Central memory CD8-positive, alpha-beta T cell (primary cell): ENCODE results near the gene CRIP3.

Source experiments
- ATAC-seq: fragments of 150-1000 bp; cut with Tn5 transposase; replicated peaks from 2 replicates; pipeline ENCODE4 v1.10.0; 2022; ENCODE audit warnings: mild to moderate bottlenecking, moderate FRiP score, moderate number of reproducible peaks; ENCODE audit not compliant: poor library complexity, severe bottlenecking; ENCODE audit errors: extremely low read depth
- DNase-seq, 2 donors: peaks; one replicate each; pipeline ENCODE4 v3.0.0; 2021; ENCODE audit warnings: low spot score in 2 of 2
- H3K27ac Mint-ChIP-seq: one replicate; pipeline ENCODE4 v1.8.0; 2022; ENCODE audit warnings: low read depth, mild to moderate bottlenecking, moderate library complexity, mixed read lengths
- H3K27me3 Mint-ChIP-seq: one replicate; pipeline ENCODE4 v1.8.0; 2022; ENCODE audit warnings: mixed read lengths
- H3K36me3 Mint-ChIP-seq: one replicate; pipeline ENCODE4 v1.8.0; 2022; ENCODE audit warnings: mild to moderate bottlenecking, moderate library complexity, mixed read lengths; ENCODE audit not compliant: insufficient read depth
- H3K4me1 Mint-ChIP-seq: one replicate; pipeline ENCODE4 v1.8.0; 2022; ENCODE audit warnings: mixed read lengths
- H3K4me3 Mint-ChIP-seq: one replicate; pipeline ENCODE4 v1.8.0; 2022; ENCODE audit warnings: mild to moderate bottlenecking, moderate library complexity, mixed read lengths
- H3K9me3 Mint-ChIP-seq: one replicate; pipeline ENCODE4 v1.8.0; 2022; ENCODE audit warnings: mixed read lengths

The CRIP3 gene

GRCh38 chr6:43292763-43293318, 15.8 kb downstream of the CRIP3 start:
- DNase-seq (no peak), ATAC-seq (no peak)
- Mint-ChIP-seq H3K9me3 (no peaks in the 10 kb centered on the region), H3K4me1 (no peaks in the 10 kb centered on the region), H3K36me3 (no peaks in the 10 kb centered on the region), H3K27ac (no peak overlapping the region), H3K27me3 (no peaks in the 10 kb centered on the region), H3K4me3 (no peak overlapping the region)

DNA sequence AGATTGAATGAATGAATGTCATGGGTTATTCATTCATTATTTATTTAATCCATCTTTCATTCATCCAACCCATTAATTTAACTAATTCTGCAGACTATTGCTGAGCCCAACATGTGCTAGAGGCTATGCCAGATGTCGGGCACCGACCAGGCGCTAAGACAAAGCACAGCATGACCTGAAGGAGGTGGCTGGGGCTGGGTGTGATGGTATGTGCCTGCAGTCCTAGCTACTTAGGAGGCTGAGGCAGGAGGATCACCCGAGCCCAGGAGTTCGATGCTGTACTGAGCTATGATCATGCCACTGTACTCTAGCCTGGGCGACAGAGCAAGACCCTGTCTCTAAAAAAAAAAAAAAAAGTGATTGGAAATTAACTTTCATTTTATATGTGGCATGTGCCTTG, 16.3 kb downstream of the CRIP3 start:
- no peak for DNase-seq
- no peak for ATAC-seq
- no peaks in the 10 kb centered on the region for H3K4me1 Mint-ChIP-seq
- no peaks in the 10 kb centered on the region for H3K9me3 Mint-ChIP-seq
- H3K27me3 Mint-ChIP-seq: peaks cover under 1% of the 10 kb centered on the region
- H3K27ac Mint-ChIP-seq: no peak overlapping the region
- no peaks in the 10 kb centered on the region for H3K36me3 Mint-ChIP-seq
- no peak overlapping the region for H3K4me3 Mint-ChIP-seq

DNA sequence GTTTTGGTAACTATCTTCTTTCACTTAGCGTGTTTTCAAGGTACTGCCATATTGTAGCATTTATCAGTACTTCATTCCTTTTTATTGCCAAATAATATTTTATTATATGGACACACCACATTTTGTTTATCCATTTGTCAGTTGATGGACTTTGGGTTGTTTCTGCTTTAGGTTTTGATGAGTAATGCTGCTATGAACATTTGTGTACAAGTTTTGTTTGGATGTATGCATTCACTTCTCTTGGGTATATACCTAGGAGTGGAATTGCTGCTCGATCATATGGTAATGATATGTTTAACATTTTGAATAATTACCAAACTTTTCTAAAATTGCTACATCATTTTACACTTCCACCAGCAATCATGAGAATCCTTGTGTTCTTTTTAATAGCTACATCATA, 16.9 kb downstream of the CRIP3 start:
- DNase-seq (no peak), ATAC-seq (no peak)
- no peak overlapping the region for H3K4me3 Mint-ChIP-seq
- peaks cover 7% of the 10 kb centered on the region for H3K27me3 Mint-ChIP-seq
- no peaks in the 10 kb centered on the region for H3K4me1 Mint-ChIP-seq
- no peak overlapping the region for H3K27ac Mint-ChIP-seq
- H3K9me3 Mint-ChIP-seq: no peaks in the 10 kb centered on the region
- H3K36me3 Mint-ChIP-seq: no peaks in the 10 kb centered on the region

GRCh38 chr6:43290905-43291355, 17.7 kb downstream of the CRIP3 start:
- Mint-ChIP-seq H3K36me3 (no peaks in the 10 kb centered on the region), H3K9me3 (no peaks in the 10 kb centered on the region), H3K4me3 (no peak overlapping the region), H3K4me1 (no peaks in the 10 kb centered on the region), H3K27me3 (peaks cover 14% of the 10 kb centered on the region), H3K27ac (no peak overlapping the region)
- DNase-seq: no peak
- no peak for ATAC-seq

DNA sequence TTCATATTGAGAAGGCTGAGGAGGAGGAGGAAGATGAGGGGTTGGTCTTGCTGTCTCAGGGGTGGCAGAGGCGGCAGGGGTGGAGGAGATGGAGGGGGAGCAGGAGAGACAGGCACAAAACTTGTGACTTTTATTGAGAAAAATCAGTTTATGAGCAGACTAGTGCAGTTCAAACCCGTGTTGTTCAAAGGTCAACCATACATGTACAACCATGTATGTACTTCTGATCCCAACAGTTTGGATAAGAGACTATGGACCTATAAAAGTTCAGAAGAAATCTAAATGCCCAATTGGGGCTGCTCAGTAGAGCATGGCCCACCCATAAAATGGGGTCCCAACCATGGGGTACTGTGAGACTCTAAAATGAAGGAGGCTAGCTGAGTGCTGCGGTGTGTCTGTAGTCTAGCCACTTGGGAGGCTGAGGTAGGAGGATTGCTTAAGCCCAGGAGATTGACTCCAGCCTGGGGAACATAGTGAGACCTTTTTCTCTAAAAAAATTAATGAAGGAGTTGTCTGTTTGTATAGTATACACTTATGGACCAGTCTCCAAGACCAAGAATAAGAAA, 18.2 kb downstream of the CRIP3 start:
- no peak for DNase-seq

GRCh38 chr6:43287717-43288679, 20.6 kb downstream of the CRIP3 start:
- Mint-ChIP-seq H3K36me3 (no peaks in the 10 kb centered on the region), H3K27ac (no peak overlapping the region), H3K27me3 (peaks cover 23% of the 10 kb centered on the region), H3K4me1 (no peaks in the 10 kb centered on the region), H3K4me3 (no peak overlapping the region), H3K9me3 (no peaks in the 10 kb centered on the region)
- no peak for ATAC-seq
- no peak for DNase-seq

More for the DNA sequence above, 18.2 kb downstream of the CRIP3 start:
- Mint-ChIP-seq H3K27ac (no peak overlapping the region), H3K27me3 (peaks cover 19% of the 10 kb centered on the region), H3K4me3 (no peak overlapping the region), H3K4me1 (no peaks in the 10 kb centered on the region), H3K9me3 (no peaks in the 10 kb centered on the region), H3K36me3 (no peaks in the 10 kb centered on the region)
- ATAC-seq: no peak

- H3K27ac Mint-ChIP-seq: no peak overlapping the region
- no peak overlapping the region for H3K4me3 Mint-ChIP-seq
- peaks cover 1% of the 10 kb centered on the region for H3K36me3 Mint-ChIP-seq
- H3K9me3 Mint-ChIP-seq: no peaks in the 10 kb centered on the region
- DNase-seq: no peak
- no peaks in the 10 kb centered on the region for H3K4me1 Mint-ChIP-seq
- ATAC-seq: no peak
- peaks cover 32% of the 10 kb centered on the region for H3K27me3 Mint-ChIP-seq
Observed at GRCh38 chr6:43286980-43287716, 21.5 kb downstream of the CRIP3 start.

DNA sequence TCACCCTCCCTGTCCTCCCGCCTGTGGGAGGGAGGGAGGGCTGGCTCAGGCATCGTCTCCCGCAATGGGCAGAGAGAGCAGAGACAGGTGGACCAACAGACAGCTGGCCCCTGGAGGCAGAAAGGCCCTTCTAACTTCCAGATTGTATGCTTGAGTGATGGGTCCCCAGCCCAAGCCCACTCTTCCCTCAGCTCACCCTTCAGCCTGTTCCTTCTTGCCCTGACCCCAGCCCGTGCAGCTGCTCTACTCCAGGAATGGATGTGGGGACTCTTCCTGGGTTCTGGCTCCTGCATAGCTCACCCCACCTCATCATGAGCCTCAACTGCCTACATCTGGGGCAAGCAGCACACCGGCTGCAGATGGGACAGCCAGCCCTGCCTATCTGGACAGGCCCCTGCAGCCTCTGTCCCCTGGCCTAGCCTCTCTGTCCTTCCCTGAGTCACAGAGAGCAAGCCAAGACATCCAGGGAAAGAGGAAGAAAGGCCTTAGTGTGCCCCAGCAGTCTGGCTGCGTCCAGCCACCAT, 22.1 kb downstream of the CRIP3 start:
- DNase-seq (no peak), ATAC-seq (no peak)
- H3K9me3 Mint-ChIP-seq: no peaks in the 10 kb centered on the region
- no peaks in the 10 kb centered on the region for H3K4me1 Mint-ChIP-seq
- H3K4me3 Mint-ChIP-seq: no peak overlapping the region
- H3K36me3 Mint-ChIP-seq: peaks cover 1% of the 10 kb centered on the region
- H3K27me3 Mint-ChIP-seq: peaks cover 38% of the 10 kb centered on the region
- H3K27ac Mint-ChIP-seq: no peak overlapping the region

DNA sequence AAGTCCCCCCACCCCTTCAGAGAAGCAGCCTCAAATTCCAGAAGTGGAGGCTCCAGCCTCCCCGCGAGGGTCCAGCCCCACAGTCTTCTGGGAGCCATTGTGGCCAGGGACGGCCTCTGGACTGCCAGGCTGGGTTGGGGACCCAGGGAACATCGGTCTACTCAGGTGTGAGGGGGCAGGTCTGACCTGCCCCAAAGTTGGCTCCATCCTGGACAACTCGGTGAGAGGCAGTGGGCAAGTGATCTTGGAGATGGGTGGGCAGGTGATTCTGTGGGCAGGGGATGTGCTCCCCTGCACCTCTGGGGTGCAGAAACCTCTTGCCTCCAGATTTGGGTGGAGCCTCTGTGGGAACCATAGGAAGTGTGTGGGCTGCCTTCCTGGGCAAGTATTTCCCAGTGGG, 22.8 kb downstream of the CRIP3 start:
- Mint-ChIP-seq H3K9me3 (no peaks in the 10 kb centered on the region), H3K27ac (no peak overlapping the region), H3K4me1 (no peaks in the 10 kb centered on the region), H3K36me3 (peaks cover 1% of the 10 kb centered on the region), H3K4me3 (no peak overlapping the region), H3K27me3 (peaks cover 45% of the 10 kb centered on the region)
- no peak for ATAC-seq
- no peak for DNase-seq

DNA sequence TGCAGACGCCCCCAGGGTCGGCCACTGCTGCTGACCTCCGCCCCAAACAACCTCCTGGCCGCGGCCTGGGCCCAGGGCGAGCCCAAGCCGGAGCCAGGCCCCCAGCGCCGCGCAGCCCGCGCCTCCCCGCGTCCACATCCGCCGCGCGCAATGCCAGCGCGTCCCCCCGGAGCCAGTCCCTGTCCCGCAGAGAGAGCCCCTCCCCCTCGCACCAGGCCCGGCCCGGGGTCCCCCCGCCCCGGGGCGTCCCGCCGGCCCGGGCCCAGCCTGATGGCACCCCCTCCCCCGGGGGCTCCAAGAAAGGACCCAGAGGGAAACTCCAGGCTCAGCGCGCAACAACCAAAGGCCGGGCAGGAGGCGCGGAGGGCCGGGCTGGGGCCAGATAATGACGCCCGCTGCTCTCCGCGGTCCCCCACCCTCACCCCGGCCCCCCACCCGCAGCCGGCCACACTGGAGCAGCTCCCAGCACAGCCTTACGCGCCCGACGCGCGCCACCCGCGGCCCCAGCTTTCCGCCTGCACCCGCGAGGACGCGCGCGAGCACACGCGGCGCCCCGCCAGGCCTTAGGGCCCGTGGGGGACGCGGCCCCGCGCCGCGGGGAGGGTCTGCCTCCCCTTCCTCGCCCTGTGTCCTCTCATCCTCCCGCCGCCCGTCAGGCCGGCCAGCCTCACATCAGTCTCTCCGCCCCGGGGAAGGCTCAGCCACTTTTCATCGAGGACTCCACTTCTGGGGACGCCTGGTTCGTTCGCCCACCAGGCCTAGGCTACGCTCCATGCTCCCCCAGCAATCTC, 23.4 kb downstream of the CRIP3 start:
- ATAC-seq (no peak), DNase-seq (no peak)
- Mint-ChIP-seq H3K4me3 (no peak overlapping the region), H3K27me3 (peaks cover 51% of the 10 kb centered on the region), H3K27ac (no peak overlapping the region), H3K4me1 (no peaks in the 10 kb centered on the region), H3K36me3 (peaks cover 1% of the 10 kb centered on the region), H3K9me3 (no peaks in the 10 kb centered on the region)

DNA sequence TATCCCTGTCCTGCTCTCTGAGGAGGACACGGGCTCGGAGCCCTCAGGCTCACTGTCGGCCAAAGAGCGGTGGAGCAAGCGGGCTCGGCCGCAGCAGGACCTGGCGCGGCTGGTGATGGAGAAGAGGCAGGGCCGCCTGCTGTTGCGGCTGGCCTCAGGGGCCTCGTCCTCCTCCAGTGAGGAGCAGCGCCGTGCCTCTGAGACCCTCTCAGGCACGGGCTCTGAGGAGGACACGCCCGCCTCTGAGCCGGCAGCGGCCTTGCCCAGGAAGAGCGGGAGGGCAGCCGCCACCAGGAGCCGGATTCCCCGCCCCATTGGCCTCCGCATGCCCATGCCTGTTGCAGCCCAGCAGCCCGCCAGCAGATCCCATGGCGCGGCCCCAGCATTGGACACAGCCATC, 24.7 kb downstream of the CRIP3 start:
- no peak for ATAC-seq
- Mint-ChIP-seq H3K27ac (no peak overlapping the region), H3K4me3 (no peak overlapping the region), H3K9me3 (no peaks in the 10 kb centered on the region), H3K4me1 (no peaks in the 10 kb centered on the region), H3K27me3 (peaks cover 55% of the 10 kb centered on the region), H3K36me3 (peaks cover 1% of the 10 kb centered on the region)
- DNase-seq: no peak

DNA sequence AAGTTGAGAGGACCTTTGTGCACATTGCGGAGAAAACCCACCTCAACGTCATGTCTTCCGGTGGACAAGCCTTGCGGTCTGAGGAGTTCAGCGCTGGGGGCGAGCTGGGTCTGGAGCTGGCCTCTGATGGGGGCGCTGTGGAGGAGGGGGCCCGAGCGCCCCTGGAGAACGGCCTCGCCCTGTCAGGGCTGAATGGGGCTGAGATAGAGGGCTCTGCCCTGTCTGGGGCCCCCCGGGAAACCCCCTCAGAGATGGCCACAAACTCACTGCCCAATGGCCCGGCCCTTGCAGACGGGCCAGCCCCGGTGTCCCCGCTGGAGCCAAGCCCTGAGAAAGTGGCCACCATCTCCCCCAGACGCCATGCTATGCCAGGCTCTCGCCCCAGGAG, 25.1 kb downstream of the CRIP3 start:
- Mint-ChIP-seq H3K27ac (no peak overlapping the region), H3K4me1 (peaks cover 3% of the 10 kb centered on the region), H3K4me3 (no peak overlapping the region), H3K36me3 (peaks cover 3% of the 10 kb centered on the region), H3K9me3 (no peaks in the 10 kb centered on the region), H3K27me3 (peaks cover 59% of the 10 kb centered on the region)
- DNase-seq (no peak), ATAC-seq (no peak)
